Measurements from ENCODE around the gene DMRTC2. TPM values are rescaled to one million over a fixed set of nuclear protein-coding genes. Genes with fewer than 3 reads are reported as not detected.

Gene DMRTC2
- total RNA-seq, 4 donors from 2014 or later, result not detected

- Histone ChIP-seq H3K27ac (no peak overlapping the region), H3K4me3 (no peak overlapping the region), H3K36me3 (no peaks in the 10 kb centered on the region), H3K4me1 (no peaks in the 10 kb centered on the region), H3K27me3 (no peaks in the 10 kb centered on the region), H3K9me3 (no peaks in the 10 kb centered on the region)
- DNase-seq (no peak), ATAC-seq (no peak)
- TF ChIP-seq CTCF (IDR thresholded peaks at IDR 0.05 in 4 of 5, conservative IDR thresholded peaks at IDR 0.05 in 1 of 5), result no peak
- TF ChIP-seq POLR2A (IDR thresholded peaks at IDR 0.05), result no peak
- intact Hi-C loops (cut with DNase I; ENCODE audit: low total_unique reads), result no loop called here
- in situ Hi-C loops (cut with MboI; ENCODE audit: low sequenced_read_pairs in 4 of 4), result no loop called here
Observed at GRCh38 chr19:41801792-41802211, 43.0 kb upstream of the DMRTC2 start.

GRCh38 chr19:41802770-41803169 is 42.1 kb upstream of the DMRTC2 start:
- no peak for TF ChIP-seq POLR2A (IDR thresholded peaks at IDR 0.05)
- no peak for TF ChIP-seq CTCF (IDR thresholded peaks at IDR 0.05 in 4 of 5, conservative IDR thresholded peaks at IDR 0.05 in 1 of 5)
- H3K36me3 ChIP-seq, result no peaks in the 10 kb centered on the region
- in situ Hi-C loops (cut with MboI; ENCODE audit: low sequenced_read_pairs in 4 of 4), result no loop called here
- H3K4me3 ChIP-seq, result no peak overlapping the region
- H3K9me3 ChIP-seq, result no peaks in the 10 kb centered on the region
- H3K27ac ChIP-seq, result no peak overlapping the region
- intact Hi-C loops (cut with DNase I; ENCODE audit: low total_unique reads), result no loop called here
- no peak for DNase-seq
- ATAC-seq, result no peak
- H3K27me3 ChIP-seq, result no peaks in the 10 kb centered on the region
- no peaks in the 10 kb centered on the region for H3K4me1 ChIP-seq

GRCh38 chr19:41804336-41804735 is 40.5 kb upstream of the DMRTC2 start:
- no peaks in the 10 kb centered on the region for H3K4me1 ChIP-seq
- TF ChIP-seq POLR2A (IDR thresholded peaks at IDR 0.05), result no peak
- no peak for TF ChIP-seq CTCF (IDR thresholded peaks at IDR 0.05 in 4 of 5, conservative IDR thresholded peaks at IDR 0.05 in 1 of 5)
- DNase-seq, result no peak
- H3K27me3 ChIP-seq, result no peaks in the 10 kb centered on the region
- no peak overlapping the region for H3K27ac ChIP-seq
- no peaks in the 10 kb centered on the region for H3K36me3 ChIP-seq
- no peak overlapping the region for H3K4me3 ChIP-seq
- no peak for ATAC-seq
- intact Hi-C loops (cut with DNase I; ENCODE audit: low total_unique reads) (no loop called here), in situ Hi-C loops (cut with MboI; ENCODE audit: low sequenced_read_pairs in 4 of 4) (no loop called here)
- no peaks in the 10 kb centered on the region for H3K9me3 ChIP-seq

- H3K4me1 ChIP-seq, result no peaks in the 10 kb centered on the region
- H3K27ac ChIP-seq, result no peak overlapping the region
- no peak for TF ChIP-seq POLR2A (IDR thresholded peaks at IDR 0.05)
- TF ChIP-seq CTCF (IDR thresholded peaks at IDR 0.05 in 4 of 5, conservative IDR thresholded peaks at IDR 0.05 in 1 of 5), result no peak
- intact Hi-C loops (cut with DNase I; ENCODE audit: low total_unique reads) (no loop called here), in situ Hi-C loops (cut with MboI; ENCODE audit: low sequenced_read_pairs in 4 of 4) (no loop called here)
- no peaks in the 10 kb centered on the region for H3K9me3 ChIP-seq
- no peak for DNase-seq
- H3K4me3 ChIP-seq, result no peak overlapping the region
- H3K27me3 ChIP-seq, result peaks cover 0 to 3% (median 0%) of the 10 kb centered on the region in 3 donors
- ATAC-seq, result no peak
- no peaks in the 10 kb centered on the region for H3K36me3 ChIP-seq
Observed at GRCh38 chr19:41807176-41807575, 37.7 kb upstream of the DMRTC2 start.
